Heart left ventricle (tissue), 16 donors: ENCODE results near the gene PSAPL1. TPM values are rescaled to one million over a fixed set of nuclear protein-coding genes. Genes with fewer than 3 reads are reported as not detected.

Source experiments
- ATAC-seq, 4 donors: fragments of 200-7000 bp; cut with Tn5 transposase; one replicate each; pipeline ENCODE4 v1.9.1; 2020 to 2022; ENCODE audit warnings: moderate library complexity in 4 of 4, mild to moderate bottlenecking in 3 of 4, moderate number of reproducible peaks in 1 of 4
- DNase-seq, 5 donors: peaks; one replicate each; pipeline ENCODE4 v3.0.0-alpha.2; 2020
- H3K27ac ChIP-seq, 12 donors: fragments of 200-600 bp; sonication (generic) in 4 of 12; one replicate each; pipeline versions ENCODE4 v1.5.0 to v1.8.0; 2016 to 2022; ENCODE audit warnings: mild to moderate bottlenecking in 2 of 12
- H3K27me3 ChIP-seq, 9 donors: fragments of 200-600 bp; sonication (generic) in 2 of 9; one replicate each; pipeline versions ENCODE4 v1.5.1 to v1.8.0; 2016 to 2022; ENCODE audit warnings: mild to moderate bottlenecking in 3 of 9
- H3K36me3 ChIP-seq, 9 donors: fragments of 200-600 bp; sonication (generic) in 2 of 9; one replicate each; pipeline versions ENCODE4 v1.5.0 to v1.8.0; 2018 to 2022; ENCODE audit warnings: mild to moderate bottlenecking in 2 of 9
- H3K4me1 ChIP-seq, 12 donors: fragments of 200-600 bp; sonication (generic) in 4 of 12; one replicate each; pipeline versions ENCODE4 v1.5.0 to v1.8.0; 2016 to 2022; ENCODE audit warnings: mild to moderate bottlenecking in 3 of 12
- H3K4me3 ChIP-seq, 12 donors: fragments of 200-600 bp; sonication (generic) in 4 of 12; one replicate each; pipeline versions ENCODE4 v1.5.0 to v1.8.0; 2017 to 2022; ENCODE audit warnings: mild to moderate bottlenecking in 9 of 12, moderate library complexity in 4 of 12
- H3K9me3 ChIP-seq, 12 donors: fragments of 200-600 bp; sonication (generic) in 4 of 12; one replicate each; pipeline versions ENCODE4 v1.5.0 to v1.8.0; 2016 to 2022; ENCODE audit warnings: mild to moderate bottlenecking in 1 of 12
- POLR2A ChIP-seq, 2 donors: fragments of 450-650 bp; IDR thresholded peaks; one replicate each; pipeline ENCODE4 v1.6.1; 2017; ENCODE audit warnings: antibody characterized with exemption in 2 of 2, mild to moderate bottlenecking in 2 of 2, moderate library complexity in 2 of 2
- WGBS, 4 donors: extraction: QIAGEN DNeasy Blood & Tissue Kit in 2 of 4; methylation state at CpG; one replicate each; pipeline versions ENCODE4 v1.1.5 to v1.1.7; 2013 to 2018; 5-methylcytosine and 5-hydroxymethylcytosine counted together
- intact Hi-C, 10 donors: fragments of 100-400 bp; cut with DNase I; formaldehyde crosslinking; loops; one replicate each; pipeline versions ENCODE4 v1.11.1 to v1.14.2; 2022
- polyA plus RNA-seq, 2 donors: library from polyadenylated mRNA; stranded (reverse); fragments of 200-250 nt; gene quantifications; one replicate each; pipeline ENCODE4 v1.2.3, GENCODE V29; 2013
- total RNA-seq, 9 donors: library from RNA; depleted of rRNA in 2 of 9; stranded (reverse); fragments of >200 nt in 2 of 9; fragmentation: NEBNext Ultra II Directional in 3 of 9; extraction: Animal tissue kit (Norgen Biotek cat#: 25700) in 3 of 9; gene quantifications; one replicate each; pipeline versions ENCODE4 v1.1.0 to v1.2.4, GENCODE V29; 2016 to 2023
- TF ChIP-seq, protein P1 (sequence below), 12 donors: fragments of 200-600 bp; sonication (generic) in 4 of 12; IDR thresholded peaks; one replicate each; pipeline versions ENCODE4 v1.5.0 to v1.8.0; 2018 to 2022; ENCODE audit warnings: antibody characterized with exemption in 12 of 12, mild to moderate bottlenecking in 5 of 12
- donor health status: ischemic (EF 13 %, LVEDD 7.1; RV severe dilation, severe dysfunction).
- donor health status: healthy with polysubstance abuse.
- donor health status: DM: no; HTN: yes; CAD: no.
- donor health status: DM: no; HTN: no; CAD: no.
- donor health status: ischemic (EF 25% LVEDD 6.9; RV normal size, moderate dysfunction).
- donor health status: ischemic (EF 25% LVEDD 5.7; RV mildly dilated, moderate dysfunction).
- donor health status: healthy.
- donor health status: DM: yes; HTN: yes; CAD: no.
- donor health status: ischemic (EF 35%, LVEDD 5.7; RV mildly dilated, moderate dysfunction).
- donor health status: nonischemic (EF 11% LVEDD 7.7; RV severe dilation, severe dysfunction).
- donor health status: DM: yes; HTN: yes; CAD: no.
- donor health status: PGD.
- donor health status: ischemic (EF 29% LVEDD 5.4; RV normal size, mild dysfunction).
- donor health status: nonischemic (EF 23%, LVEDD 6.1; RV moderate dilation, normal function).

Gene PSAPL1
- total and polyA plus RNA-seq, 11 donors, result 0.11 TPM; not detected in 10

DNA sequence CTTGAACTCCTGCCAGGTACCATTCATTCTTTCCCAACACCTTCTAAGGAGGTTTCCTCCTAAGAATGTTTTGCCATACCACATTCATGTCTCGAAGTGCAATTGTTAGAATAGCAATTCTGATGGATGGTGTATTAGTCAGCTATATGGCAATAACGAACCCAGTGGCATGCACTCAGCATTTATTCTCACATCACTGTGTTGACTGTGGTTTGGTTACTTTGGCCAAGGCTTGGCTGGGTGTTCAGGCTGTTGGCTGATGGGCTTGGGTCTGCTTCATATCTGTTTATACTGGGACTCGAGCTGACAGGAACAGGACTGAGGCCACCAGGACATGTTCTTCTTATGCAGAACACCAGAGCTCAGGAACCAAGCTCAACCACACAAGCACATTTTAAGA lies 31.7 kb downstream of the PSAPL1 start:
- DNase-seq, result peak in 4 of 5 donors; percentile 23 to 59 (median 47)
- intact Hi-C loops, result no loop called here

DNA sequence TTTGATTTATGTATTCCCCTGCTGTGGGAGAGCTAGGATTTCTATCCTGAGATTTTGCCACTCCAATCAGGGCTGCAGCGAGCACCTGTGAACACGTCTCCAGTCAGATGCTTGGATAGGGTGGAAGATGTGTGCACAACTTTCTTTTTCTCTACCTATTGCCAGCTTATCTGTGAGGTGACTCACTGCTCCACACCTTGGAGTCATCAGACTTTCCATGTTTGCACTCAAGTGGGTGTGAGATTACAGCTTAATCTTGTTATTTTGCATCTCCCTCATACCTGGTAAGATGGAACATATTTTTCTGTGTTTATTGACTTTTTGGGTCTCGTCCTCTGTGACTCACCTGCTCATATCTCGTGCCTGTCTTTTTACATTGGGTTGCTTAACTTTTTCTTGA lies 32.2 kb downstream of the PSAPL1 start:
- DNase-seq (no peak), ATAC-seq (no peak)
- TF ChIP-seq, protein P1, sequence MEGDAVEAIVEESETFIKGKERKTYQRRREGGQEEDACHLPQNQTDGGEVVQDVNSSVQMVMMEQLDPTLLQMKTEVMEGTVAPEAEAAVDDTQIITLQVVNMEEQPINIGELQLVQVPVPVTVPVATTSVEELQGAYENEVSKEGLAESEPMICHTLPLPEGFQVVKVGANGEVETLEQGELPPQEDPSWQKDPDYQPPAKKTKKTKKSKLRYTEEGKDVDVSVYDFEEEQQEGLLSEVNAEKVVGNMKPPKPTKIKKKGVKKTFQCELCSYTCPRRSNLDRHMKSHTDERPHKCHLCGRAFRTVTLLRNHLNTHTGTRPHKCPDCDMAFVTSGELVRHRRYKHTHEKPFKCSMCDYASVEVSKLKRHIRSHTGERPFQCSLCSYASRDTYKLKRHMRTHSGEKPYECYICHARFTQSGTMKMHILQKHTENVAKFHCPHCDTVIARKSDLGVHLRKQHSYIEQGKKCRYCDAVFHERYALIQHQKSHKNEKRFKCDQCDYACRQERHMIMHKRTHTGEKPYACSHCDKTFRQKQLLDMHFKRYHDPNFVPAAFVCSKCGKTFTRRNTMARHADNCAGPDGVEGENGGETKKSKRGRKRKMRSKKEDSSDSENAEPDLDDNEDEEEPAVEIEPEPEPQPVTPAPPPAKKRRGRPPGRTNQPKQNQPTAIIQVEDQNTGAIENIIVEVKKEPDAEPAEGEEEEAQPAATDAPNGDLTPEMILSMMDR (IDR thresholded peaks at IDR 0.05), result no peak
- TF ChIP-seq POLR2A (IDR thresholded peaks at IDR 0.05), result no peak
- Histone ChIP-seq H3K27ac (no peak overlapping the region), H3K27me3 (no peaks in the 10 kb centered on the region), H3K9me3 (peaks cover 0 to 21% (median under 1%) of the 10 kb centered on the region in 12 donors), H3K4me1 (peaks cover 0 to 8% (median 1%) of the 10 kb centered on the region in 12 donors), H3K36me3 (no peaks in the 10 kb centered on the region), H3K4me3 (no peak overlapping the region)
- 49 to 76% (median 67%) methylated on average over 4 of the region's 4 CpGs for WGBS, 4 donors
- intact Hi-C loops, result no loop called here

More for the DNA sequence above, 31.7 kb downstream of the PSAPL1 start:
- peak; percentile 93 to 97 (median 94) for ATAC-seq
- 33 to 53% (median 43%) methylated on average over 3 of the region's 3 CpGs for WGBS, 4 donors
- Histone ChIP-seq H3K36me3 (no peaks in the 10 kb centered on the region), H3K9me3 (peaks cover 0 to 26% (median 3%) of the 10 kb centered on the region in 12 donors), H3K27me3 (no peaks in the 10 kb centered on the region), H3K27ac (peak overlapping the region in 1 of 12 donors; percentile 19), H3K4me3 (no peak overlapping the region), H3K4me1 (peaks cover 0 to 7% (median 1%) of the 10 kb centered on the region in 12 donors)
- TF ChIP-seq, protein P1 (IDR thresholded peaks at IDR 0.05), result no peak
- TF ChIP-seq POLR2A (IDR thresholded peaks at IDR 0.05), result no peak

DNA sequence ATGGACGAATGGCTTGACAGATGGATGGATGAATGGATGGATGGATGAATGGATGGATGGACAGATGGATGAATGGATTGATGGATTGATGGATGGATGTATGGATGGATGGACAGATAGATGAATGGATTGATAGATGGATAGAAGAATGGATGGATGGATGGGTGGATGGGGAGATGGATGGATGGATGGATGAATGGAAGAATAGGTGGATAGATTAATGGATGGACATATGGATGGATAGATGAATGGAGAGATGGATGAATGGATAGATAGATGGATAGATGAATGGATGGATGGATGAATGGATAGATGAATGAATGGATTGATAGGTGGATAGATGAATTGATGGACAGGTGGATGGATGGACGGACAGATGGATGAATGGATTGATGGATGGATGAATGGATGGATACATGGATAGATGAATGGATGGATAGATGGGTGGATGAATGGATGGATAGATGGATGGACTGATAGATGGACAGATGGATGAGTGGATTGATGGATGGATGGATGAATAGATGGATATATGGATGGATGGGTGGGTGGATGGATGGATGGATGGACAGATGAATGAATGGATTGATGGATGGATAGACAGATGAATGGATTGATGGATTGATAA lies 33.9 kb downstream of the PSAPL1 start:
- Histone ChIP-seq H3K4me3 (no peak overlapping the region), H3K36me3 (no peaks in the 10 kb centered on the region), H3K27me3 (no peaks in the 10 kb centered on the region), H3K27ac (no peak overlapping the region), H3K9me3 (peaks cover 0 to 12% (median 0%) of the 10 kb centered on the region in 12 donors), H3K4me1 (peaks cover 0 to 8% (median 1%) of the 10 kb centered on the region in 12 donors)
- no peak for DNase-seq
- ATAC-seq, result no peak
- WGBS, 4 donors, result 56 to 83% (median 79%) methylated on average over 2 of the region's 2 CpGs
- TF ChIP-seq POLR2A (IDR thresholded peaks at IDR 0.05), result no peak
- TF ChIP-seq, protein P1 (IDR thresholded peaks at IDR 0.05), result no peak
- intact Hi-C loops, result no loop called here

DNA sequence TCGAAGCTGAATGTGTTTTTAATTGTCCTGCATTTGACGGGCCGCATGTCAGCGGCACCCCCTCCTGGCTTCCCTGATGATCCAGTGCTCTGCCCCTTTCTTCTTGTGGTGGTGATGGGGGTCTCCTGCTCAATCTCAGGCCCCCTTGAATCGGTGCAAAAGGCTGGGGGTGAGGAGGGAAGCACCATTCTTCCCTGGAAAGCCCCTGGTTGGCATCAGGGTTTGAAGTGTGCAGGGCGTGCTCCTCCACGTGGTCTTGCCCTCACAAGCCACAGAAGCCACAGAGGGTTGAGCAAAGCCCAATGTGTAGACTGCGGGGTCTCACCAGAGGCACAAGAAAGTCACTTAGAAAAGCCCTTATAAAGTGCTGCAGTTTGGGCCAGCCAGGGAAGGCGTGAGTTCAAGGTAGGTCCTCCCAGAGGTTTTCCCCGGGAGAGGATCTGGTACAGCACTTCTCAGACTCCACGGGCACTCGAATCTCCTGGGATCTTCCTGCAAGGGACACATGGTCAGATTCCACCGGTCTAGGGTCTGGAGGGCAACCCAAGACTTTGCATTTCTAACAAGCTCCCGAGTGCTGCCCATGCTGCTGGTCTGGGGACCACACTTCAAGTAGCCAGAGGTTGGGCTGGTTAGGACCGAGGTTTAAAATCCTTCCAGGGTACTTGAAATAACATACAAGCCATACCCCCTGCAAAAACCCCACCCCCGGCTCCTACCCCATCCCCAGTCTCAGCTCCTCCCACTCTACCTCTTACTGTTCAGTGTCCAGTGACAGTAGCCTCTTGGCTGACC lies 35.1 kb downstream of the PSAPL1 start:
- H3K9me3 ChIP-seq, result peaks cover 0 to under 1% (median 0%) of the 10 kb centered on the region in 12 donors
- peaks cover 0 to 8% (median 1%) of the 10 kb centered on the region in 12 donors for H3K4me1 ChIP-seq
- H3K36me3 ChIP-seq, result no peaks in the 10 kb centered on the region
- TF ChIP-seq POLR2A (IDR thresholded peaks at IDR 0.05), result no peak
- TF ChIP-seq, protein P1 (IDR thresholded peaks at IDR 0.05), result no peak
- DNase-seq, result peak in 2 of 5 donors; percentile 8 to 18
- intact Hi-C loops, result loop anchor here in 2 of 10 donors (10.0 kb wide), 2 partner anchors 95 to 205 kb away; partner anchors contain the start of gene SORCS2 (in 1 of the 2)
- WGBS, 4 donors, result 64 to 84% (median 80%) methylated on average over 16 of the region's 16 CpGs
- H3K27ac ChIP-seq, result no peak overlapping the region
- H3K27me3 ChIP-seq, result peaks cover 0 to 2% (median 0%) of the 10 kb centered on the region in 9 donors
- no peak for ATAC-seq
- no peak overlapping the region for H3K4me3 ChIP-seq
